HepG2 (cell line): ENCODE measurements around the gene ICAM2. TPM values are rescaled to one million over a fixed set of nuclear protein-coding genes. Genes with fewer than 3 reads are reported as not detected.
A peak's percentile ranks its signal among the peaks of the same experiment; 100 is the strongest.

ENCODE experiments used
- ATF7 ChIP-seq, 2 experiments: fragments of 450-650 bp in 1 of 2; sonication (generic) in 1 of 2; formaldehyde crosslinking in 1 of 2; IDR thresholded peaks; 2 replicates each; pipeline versions ENCODE4 v1.4.0 to v1.6.1; 2016 to 2020; ENCODE audit warnings: antibody characterized with exemption in 1 of 2, mild to moderate bottlenecking in 1 of 2, missing genetic modification reagents in 1 of 2
- BCL6 ChIP-seq: IDR thresholded peaks from 2 replicates; pipeline ENCODE4 v1.6.1; 2016; ENCODE audit warnings: missing genetic modification reagents, missing compliant biosample characterization
- GABPB1 ChIP-seq: IDR thresholded peaks from 2 replicates; pipeline ENCODE4 v1.6.1; 2016; ENCODE audit warnings: mild to moderate bottlenecking, missing genetic modification reagents, moderate library complexity, missing compliant biosample characterization
- MAF1 ChIP-seq: sonication (generic); formaldehyde crosslinking; IDR thresholded peaks from 2 replicates; pipeline ENCODE4 v1.5.0; 2020; ENCODE audit warnings: missing genetic modification reagents, borderline replicate concordance
- MAFK ChIP-seq, 2 experiments: IDR thresholded peaks in 1 of 2; conservative IDR thresholded peaks in 1 of 2; 2 replicates each; pipeline ENCODE4 v1.6.1; 2011; ENCODE audit warnings: improper control_type of control experiment in 2 of 2, low read length in 2 of 2
- MED1 ChIP-seq: sonication (generic); formaldehyde crosslinking; IDR thresholded peaks from 2 replicates; pipeline ENCODE4 v1.4.0; 2020; ENCODE audit warnings: missing genetic modification reagents
- ZNF7 ChIP-seq: IDR thresholded peaks from 2 replicates; pipeline ENCODE4 v1.6.1; 2016; ENCODE audit warnings: missing biosample characterization, missing genetic modification reagents
- ZSCAN25 ChIP-seq: sonication (generic); formaldehyde crosslinking; IDR thresholded peaks from 2 replicates; pipeline ENCODE4 v1.8.0; 2022; ENCODE audit warnings: mild to moderate bottlenecking, missing genetic modification reagents
- polyA plus RNA-seq, 8 experiments: library from polyadenylated mRNA; depleted of rRNA in 3 of 8; stranded (reverse) in 7 of 8; unstranded in 1 of 8; fragments of >200 nt; fragmentation: Illumina TruSeq in 4 of 8; extraction: Trizol in 4 of 8; gene quantifications; 2 replicates each; pipeline versions ENCODE4 v1.2.1 to v1.2.3, GENCODE V29; 2011 to 2016; ENCODE audit warnings: low read depth in 4 of 8, missing spikeins in 1 of 8, mixed read lengths in 1 of 8; ENCODE audit not compliant: insufficient read depth in 1 of 8
- total RNA-seq, 5 experiments: library from RNA; depleted of rRNA; stranded (reverse); fragments of >200 nt; fragmentation: Illumina TruSeq; extraction: Trizol; gene quantifications; 2 replicates each; pipeline ENCODE4 v1.2.3, GENCODE V29; 2016; ENCODE audit warnings: low read depth in 1 of 5
- TF ChIP-seq, protein P1 (sequence below): sonication (generic); formaldehyde crosslinking; IDR thresholded peaks from 2 replicates; pipeline ENCODE4 v1.5.0; 2020; ENCODE audit warnings: mild to moderate bottlenecking, missing genetic modification reagents, moderate library complexity
- TF ChIP-seq, protein P2 (sequence below): sonication (generic); formaldehyde crosslinking; IDR thresholded peaks from 2 replicates; pipeline ENCODE4 v1.4.0; 2020; ENCODE audit warnings: missing genetic modification reagents, borderline replicate concordance
- TF ChIP-seq, protein P3 (sequence below): IDR thresholded peaks from 2 replicates; pipeline ENCODE4 v1.6.1; 2012; ENCODE audit warnings: low read depth, low read length, improper control_type of control experiment
- TF ChIP-seq, protein P4 (sequence below): sonication (generic); formaldehyde crosslinking; IDR thresholded peaks from 2 replicates; pipeline ENCODE4 v1.4.0; 2020; ENCODE audit warnings: missing genetic modification reagents, mild to moderate bottlenecking, borderline replicate concordance
- TF ChIP-seq, protein P5 (sequence below), 2 experiments: sonication (generic) in 1 of 2; formaldehyde crosslinking in 1 of 2; IDR thresholded peaks; 2 replicates each; pipeline versions ENCODE4 v1.4.0 to v1.6.1; 2018 to 2020; ENCODE audit warnings: missing genetic modification reagents in 2 of 2, borderline replicate concordance in 1 of 2, low read depth in 1 of 2, mild to moderate bottlenecking in 1 of 2, missing biosample characterization in 1 of 2
- TF ChIP-seq, protein P6 (sequence below): sonication (generic); formaldehyde crosslinking; IDR thresholded peaks from 2 replicates; pipeline ENCODE4 v1.4.0; 2020; ENCODE audit warnings: mild to moderate bottlenecking, missing genetic modification reagents

Gene ICAM2
- total and polyA plus RNA-seq, 2 of the 13 experiments (the other 11 are each of a cell fraction or from before 2014, with no cell fraction given), result 10.9 to 20.8 TPM

DNA sequence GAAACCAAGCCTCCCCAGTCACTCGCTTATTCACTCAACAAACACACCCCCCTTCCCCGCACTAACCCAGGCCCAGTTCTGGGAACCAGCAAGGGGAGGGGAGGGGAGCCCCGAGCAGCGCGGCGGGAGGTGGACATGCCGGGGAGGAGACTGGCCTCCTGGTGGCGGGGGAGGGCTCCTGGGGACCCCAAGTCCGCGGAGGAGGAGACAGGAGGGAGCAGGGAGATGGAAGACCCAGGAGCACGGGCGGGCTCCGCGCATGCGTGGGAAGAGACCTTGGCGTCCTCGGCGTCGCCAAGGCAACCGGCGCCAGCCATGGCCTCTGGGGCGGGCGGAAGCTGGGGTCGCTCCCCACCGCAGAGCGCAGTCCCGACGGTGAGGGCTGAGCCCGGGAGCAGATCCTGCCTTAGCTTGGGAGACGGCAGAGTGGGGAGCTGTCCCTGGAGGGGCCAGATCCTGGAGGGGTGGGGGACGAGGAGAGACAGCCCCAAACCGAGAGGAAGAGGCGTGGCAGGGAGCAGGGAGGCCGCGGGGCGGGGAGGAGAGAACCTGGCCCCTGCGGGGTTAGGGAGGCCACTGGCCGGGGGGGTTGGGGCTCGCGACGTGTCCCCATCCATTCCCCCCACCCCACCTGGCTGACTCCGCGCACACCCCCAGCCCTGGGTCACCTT, 22.2 kb downstream of the ICAM2 start, which contains the start of gene PRR29 (continued):
- TF ChIP-seq, protein P1, sequence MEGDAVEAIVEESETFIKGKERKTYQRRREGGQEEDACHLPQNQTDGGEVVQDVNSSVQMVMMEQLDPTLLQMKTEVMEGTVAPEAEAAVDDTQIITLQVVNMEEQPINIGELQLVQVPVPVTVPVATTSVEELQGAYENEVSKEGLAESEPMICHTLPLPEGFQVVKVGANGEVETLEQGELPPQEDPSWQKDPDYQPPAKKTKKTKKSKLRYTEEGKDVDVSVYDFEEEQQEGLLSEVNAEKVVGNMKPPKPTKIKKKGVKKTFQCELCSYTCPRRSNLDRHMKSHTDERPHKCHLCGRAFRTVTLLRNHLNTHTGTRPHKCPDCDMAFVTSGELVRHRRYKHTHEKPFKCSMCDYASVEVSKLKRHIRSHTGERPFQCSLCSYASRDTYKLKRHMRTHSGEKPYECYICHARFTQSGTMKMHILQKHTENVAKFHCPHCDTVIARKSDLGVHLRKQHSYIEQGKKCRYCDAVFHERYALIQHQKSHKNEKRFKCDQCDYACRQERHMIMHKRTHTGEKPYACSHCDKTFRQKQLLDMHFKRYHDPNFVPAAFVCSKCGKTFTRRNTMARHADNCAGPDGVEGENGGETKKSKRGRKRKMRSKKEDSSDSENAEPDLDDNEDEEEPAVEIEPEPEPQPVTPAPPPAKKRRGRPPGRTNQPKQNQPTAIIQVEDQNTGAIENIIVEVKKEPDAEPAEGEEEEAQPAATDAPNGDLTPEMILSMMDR (CRISPR knock-in tag), result 0 out of 2 replicates have a peak, but pooled peaks have one; percentile 11
- TF ChIP-seq, protein P2, sequence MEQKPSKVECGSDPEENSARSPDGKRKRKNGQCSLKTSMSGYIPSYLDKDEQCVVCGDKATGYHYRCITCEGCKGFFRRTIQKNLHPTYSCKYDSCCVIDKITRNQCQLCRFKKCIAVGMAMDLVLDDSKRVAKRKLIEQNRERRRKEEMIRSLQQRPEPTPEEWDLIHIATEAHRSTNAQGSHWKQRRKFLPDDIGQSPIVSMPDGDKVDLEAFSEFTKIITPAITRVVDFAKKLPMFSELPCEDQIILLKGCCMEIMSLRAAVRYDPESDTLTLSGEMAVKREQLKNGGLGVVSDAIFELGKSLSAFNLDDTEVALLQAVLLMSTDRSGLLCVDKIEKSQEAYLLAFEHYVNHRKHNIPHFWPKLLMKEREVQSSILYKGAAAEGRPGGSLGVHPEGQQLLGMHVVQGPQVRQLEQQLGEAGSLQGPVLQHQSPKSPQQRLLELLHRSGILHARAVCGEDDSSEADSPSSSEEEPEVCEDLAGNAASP (CRISPR knock-in tag), result no peak
- TF ChIP-seq MAF1 (CRISPR knock-in tag) (no peak), ZSCAN25 (CRISPR knock-in tag) (peak; percentile 49; the same call in 1 of the 2 replicates), ATF7 (IDR thresholded peaks at IDR 0.05) (no peak), ATF7 (CRISPR knock-in tag; IDR thresholded peaks at IDR 0.05) (no peak), BCL6 (CRISPR knock-in tag) (peak; percentile 24; the same call in 1 of the 2 replicates), MED1 (CRISPR knock-in tag) (no peak), GABPB1 (CRISPR knock-in tag) (peak; percentile 87), ZNF7 (CRISPR knock-in tag) (no peak), MAFK (conservative IDR thresholded peaks at IDR 0.05 in 1 of 2, IDR thresholded peaks at IDR 0.05 in 1 of 2; ENCODE audit: low read length in 2 of 2) (no peak)
- TF ChIP-seq, protein P3, sequence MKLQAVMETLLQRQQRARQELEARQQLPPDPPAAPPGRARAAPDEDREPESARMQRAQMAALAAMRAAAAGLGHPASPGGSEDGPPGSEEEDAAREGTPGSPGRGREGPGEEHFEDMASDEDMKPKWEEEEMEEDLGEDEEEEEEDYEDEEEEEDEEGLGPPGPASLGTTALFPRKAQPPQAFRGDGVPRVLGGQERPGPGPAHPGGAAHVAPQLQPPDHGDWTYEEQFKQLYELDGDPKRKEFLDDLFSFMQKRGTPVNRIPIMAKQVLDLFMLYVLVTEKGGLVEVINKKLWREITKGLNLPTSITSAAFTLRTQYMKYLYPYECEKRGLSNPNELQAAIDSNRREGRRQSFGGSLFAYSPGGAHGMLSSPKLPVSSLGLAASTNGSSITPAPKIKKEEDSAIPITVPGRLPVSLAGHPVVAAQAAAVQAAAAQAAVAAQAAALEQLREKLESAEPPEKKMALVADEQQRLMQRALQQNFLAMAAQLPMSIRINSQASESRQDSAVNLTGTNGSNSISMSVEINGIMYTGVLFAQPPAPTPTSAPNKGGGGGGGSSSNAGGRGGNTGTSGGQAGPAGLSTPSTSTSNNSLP, result 0 out of 2 replicates have a peak, but pooled peaks have one; percentile 6
- TF ChIP-seq, protein P4, sequence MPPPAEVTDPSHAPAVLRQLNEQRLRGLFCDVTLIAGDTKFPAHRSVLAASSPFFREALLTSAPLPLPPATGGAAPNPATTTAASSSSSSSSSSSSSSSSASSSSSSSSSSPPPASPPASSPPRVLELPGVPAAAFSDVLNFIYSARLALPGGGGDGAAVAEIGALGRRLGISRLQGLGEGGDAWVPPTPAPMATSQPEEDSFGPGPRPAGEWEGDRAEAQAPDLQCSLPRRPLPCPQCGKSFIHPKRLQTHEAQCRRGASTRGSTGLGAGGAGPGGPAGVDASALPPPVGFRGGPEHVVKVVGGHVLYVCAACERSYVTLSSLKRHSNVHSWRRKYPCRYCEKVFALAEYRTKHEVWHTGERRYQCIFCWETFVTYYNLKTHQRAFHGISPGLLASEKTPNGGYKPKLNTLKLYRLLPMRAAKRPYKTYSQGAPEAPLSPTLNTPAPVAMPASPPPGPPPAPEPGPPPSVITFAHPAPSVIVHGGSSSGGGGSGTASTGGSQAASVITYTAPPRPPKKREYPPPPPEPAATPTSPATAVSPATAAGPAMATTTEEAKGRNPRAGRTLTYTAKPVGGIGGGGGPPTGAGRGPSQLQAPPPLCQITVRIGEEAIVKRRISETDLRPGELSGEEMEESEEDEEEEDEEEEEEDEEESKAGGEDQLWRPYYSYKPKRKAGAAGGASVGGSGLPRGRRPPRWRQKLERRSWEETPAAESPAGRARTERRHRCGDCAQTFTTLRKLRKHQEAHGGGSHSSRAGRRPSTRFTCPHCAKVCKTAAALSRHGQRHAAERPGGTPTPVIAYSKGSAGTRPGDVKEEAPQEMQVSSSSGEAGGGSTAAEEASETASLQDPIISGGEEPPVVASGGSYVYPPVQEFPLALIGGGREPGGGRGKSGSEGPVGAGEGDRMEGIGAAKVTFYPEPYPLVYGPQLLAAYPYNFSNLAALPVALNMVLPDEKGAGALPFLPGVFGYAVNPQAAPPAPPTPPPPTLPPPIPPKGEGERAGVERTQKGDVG (CRISPR knock-in tag), result 0 out of 2 replicates have a peak, but pooled peaks have one; percentile 41
- TF ChIP-seq, protein P5, sequence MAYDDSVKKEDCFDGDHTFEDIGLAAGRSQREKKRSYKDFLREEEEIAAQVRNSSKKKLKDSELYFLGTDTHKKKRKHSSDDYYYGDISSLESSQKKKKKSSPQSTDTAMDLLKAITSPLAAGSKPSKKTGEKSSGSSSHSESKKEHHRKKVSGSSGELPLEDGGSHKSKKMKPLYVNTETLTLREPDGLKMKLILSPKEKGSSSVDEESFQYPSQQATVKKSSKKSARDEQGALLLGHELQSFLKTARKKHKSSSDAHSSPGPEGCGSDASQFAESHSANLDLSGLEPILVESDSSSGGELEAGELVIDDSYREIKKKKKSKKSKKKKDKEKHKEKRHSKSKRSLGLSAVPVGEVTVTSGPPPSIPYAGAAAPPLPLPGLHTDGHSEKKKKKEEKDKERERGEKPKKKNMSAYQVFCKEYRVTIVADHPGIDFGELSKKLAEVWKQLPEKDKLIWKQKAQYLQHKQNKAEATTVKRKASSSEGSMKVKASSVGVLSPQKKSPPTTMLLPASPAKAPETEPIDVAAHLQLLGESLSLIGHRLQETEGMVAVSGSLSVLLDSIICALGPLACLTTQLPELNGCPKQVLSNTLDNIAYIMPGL (CRISPR knock-in tag; IDR thresholded peaks at IDR 0.05; ENCODE audit: borderline replicate concordance in 1 of 2, low read depth in 1 of 2), result no peak
- TF ChIP-seq, protein P6, sequence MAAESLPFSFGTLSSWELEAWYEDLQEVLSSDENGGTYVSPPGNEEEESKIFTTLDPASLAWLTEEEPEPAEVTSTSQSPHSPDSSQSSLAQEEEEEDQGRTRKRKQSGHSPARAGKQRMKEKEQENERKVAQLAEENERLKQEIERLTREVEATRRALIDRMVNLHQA (CRISPR knock-in tag), result no peak
